SH-SY5Y (cell line): Measurements from ENCODE around the gene XRCC6.

ENCODE experiments used
- GATA2 ChIP-seq: IDR thresholded peaks from 2 replicates; pipeline ENCODE4 v1.6.1; 2011; ENCODE audit warnings: mild to moderate bottlenecking, low read depth, low read length
- GATA3 ChIP-seq: IDR thresholded peaks from 2 replicates; pipeline ENCODE4 v1.6.1; 2011; ENCODE audit warnings: low read depth, mild to moderate bottlenecking, low read length, moderate library complexity

GRCh38 chr22:41595703-41596102 is 25.4 kb upstream of the XRCC6 start:
- TF ChIP-seq GATA2: no peak
- TF ChIP-seq GATA3: no peak
